PC-9 (cell line): ENCODE data around the gene THSD7B. TPM values are rescaled to one million over a fixed set of nuclear protein-coding genes. Genes with fewer than 3 reads are reported as not detected.

Experiments
- BruUV-seq: library from RNA; stranded (reverse); fragments of 400-500 nt; replicated peaks from 2 replicates; lab custom pipeline; 2021; lab: Mats Ljungman, UMichigan
- CTCF ChIA-PET: fragments of 300-600 bp; sonication (Branson Sonifier 250); formaldehyde crosslinking; loops from one replicate; lab custom pipeline; 2022; ENCODE audit warnings: antibody characterized with exemption; lab: Charles Lee
- POLR2A ChIA-PET: fragments of 300-600 bp; sonication (Branson Sonifier 250); formaldehyde crosslinking; loops from one replicate; lab custom pipeline; 2022; ENCODE audit warnings: antibody characterized with exemption; ENCODE audit not compliant: unreplicated experiment; lab: Charles Lee
- DNase-seq, 2 experiments: peaks; one replicate each; pipeline versions ENCODE4 v3.0.0 to v3.0.0-alpha.2; 2015 to 2022; ENCODE audit warnings: mixed read lengths in 1 of 2
- H2AFZ ChIP-seq: fragments of 200-600 bp; sonication (generic); 2 replicates; pipeline ENCODE4 v1.8.1; 2017; ENCODE audit warnings: antibody characterized with exemption
- H3F3A ChIP-seq: fragments of 200-600 bp; sonication (generic); 2 replicates; pipeline ENCODE4 v1.8.1; 2017; ENCODE audit warnings: antibody characterized with exemption, mild to moderate bottlenecking, low read depth; ENCODE audit not compliant: insufficient read depth
- H3K27ac ChIP-seq: fragments of 200-600 bp; sonication (generic); 2 replicates; pipeline ENCODE4 v1.6.1; 2016; ENCODE audit warnings: mixed run types
- H3K27me3 ChIP-seq: fragments of 200-600 bp; sonication (generic); 2 replicates; pipeline ENCODE4 v1.6.1; 2016; ENCODE audit warnings: low read depth, mixed run types; ENCODE audit not compliant: insufficient read depth
- H3K36me3 ChIP-seq: fragments of 200-600 bp; sonication (generic); 2 replicates; pipeline ENCODE4 v1.6.1; 2016; ENCODE audit warnings: low read depth, mixed run types
- H3K4me1 ChIP-seq: fragments of 200-600 bp; sonication (generic); replicated peaks from 2 replicates; pipeline ENCODE4 v1.6.1; 2016; ENCODE audit warnings: mixed run types; ENCODE audit not compliant: insufficient read depth
- H3K4me2 ChIP-seq: fragments of 200-600 bp; sonication (generic); 2 replicates; pipeline ENCODE4 v1.6.1; 2017; ENCODE audit warnings: mixed run types
- H3K4me3 ChIP-seq: fragments of 200-600 bp; sonication (generic); 2 replicates; pipeline ENCODE4 v1.6.1; 2016; ENCODE audit warnings: mixed run types
- H3K79me2 ChIP-seq: fragments of 200-600 bp; sonication (generic); 2 replicates; pipeline ENCODE4 v1.6.1; 2017; ENCODE audit warnings: low read depth, mixed run types
- H3K9me2 ChIP-seq: fragments of 200-600 bp; sonication (generic); 2 replicates; pipeline ENCODE4 v1.8.1; 2017; ENCODE audit warnings: mild to moderate bottlenecking; ENCODE audit not compliant: insufficient read depth
- H3K9me3 ChIP-seq: fragments of 200-600 bp; sonication (generic); 2 replicates; pipeline ENCODE4 v1.8.1; 2016; ENCODE audit warnings: low read depth; ENCODE audit not compliant: insufficient read depth
- H4K20me1 ChIP-seq: fragments of 200-600 bp; sonication (generic); 2 replicates; pipeline ENCODE4 v1.8.1; 2017; ENCODE audit not compliant: insufficient read depth
- CTCF ChIP-seq: fragments of 200-600 bp; sonication (generic); conservative IDR thresholded peaks from 2 replicates; pipeline ENCODE4 v1.6.1; 2017; ENCODE audit warnings: mixed run types, antibody characterized with exemption, mild to moderate bottlenecking, moderate library complexity
- EZH2 ChIP-seq: fragments of 200-600 bp; sonication (generic); IDR thresholded peaks from 2 replicates; pipeline ENCODE4 v1.8.0; 2017; ENCODE audit warnings: antibody characterized with exemption, low read depth
- intact Hi-C: fragments of 100-400 bp; cut with micrococcal nuclease; formaldehyde crosslinking; loops from one replicate; pipeline ENCODE4 v1.10.0; 2022; ENCODE audit not compliant: unreplicated experiment
- total RNA-seq: library from RNA; stranded (reverse); gene quantifications from 2 replicates; pipeline ENCODE4 v1.2.3, GENCODE V29; 2021

THSD7B gene
- total RNA-seq, 1 experiment from 2014 or later: not detected

- H3K79me2 ChIP-seq: no peaks in the 10 kb centered on the region
- TF ChIP-seq EZH2 (no peak), CTCF (no peak)
- intact Hi-C loops: no loop called here
- H3K4me1 ChIP-seq: no peaks in the 10 kb centered on the region
- H3K27ac ChIP-seq: no peak overlapping the region
- no peaks in the 10 kb centered on the region for H3K9me3 ChIP-seq
- H3K36me3 ChIP-seq: no peaks in the 10 kb centered on the region
- no TSS peak for BruUV-seq
- no peaks in the 10 kb centered on the region for H4K20me1 ChIP-seq
- H3K4me2 ChIP-seq: no peak overlapping the region
- H2AFZ ChIP-seq: no peak overlapping the region
- H3K4me3 ChIP-seq: no peak overlapping the region
- POLR2A ChIA-PET: no interaction called here
- H3K9me2 ChIP-seq: no peaks in the 10 kb centered on the region
- no peaks in the 10 kb centered on the region for H3F3A ChIP-seq
- CTCF ChIA-PET: no interaction called here
- DNase-seq: no peak
- H3K27me3 ChIP-seq: no peaks in the 10 kb centered on the region
Observed at GRCh38 chr2:137252934-137253333, 487.6 kb downstream of the THSD7B start.

GRCh38 chr2:137254052-137254451, 488.7 kb downstream of the THSD7B start:
- Histone ChIP-seq H2AFZ (no peak overlapping the region), H3K4me1 (no peaks in the 10 kb centered on the region), H3K9me3 (no peaks in the 10 kb centered on the region), H3K4me2 (no peak overlapping the region), H3K79me2 (no peaks in the 10 kb centered on the region), H4K20me1 (no peaks in the 10 kb centered on the region), H3K4me3 (no peak overlapping the region), H3K9me2 (no peaks in the 10 kb centered on the region), H3K27me3 (no peaks in the 10 kb centered on the region), H3F3A (no peaks in the 10 kb centered on the region), H3K27ac (no peak overlapping the region), H3K36me3 (no peaks in the 10 kb centered on the region)
- ChIA-PET CTCF (no interaction called here), POLR2A (no interaction called here)
- intact Hi-C loops: no loop called here
- TF ChIP-seq EZH2 (no peak), CTCF (no peak)
- DNase-seq: no peak
- no TSS peak for BruUV-seq

- no peak for TF ChIP-seq EZH2
- TF ChIP-seq CTCF: no peak
- Histone ChIP-seq H3K9me2 (no peaks in the 10 kb centered on the region), H3K4me2 (no peak overlapping the region), H2AFZ (no peak overlapping the region), H3K27me3 (no peaks in the 10 kb centered on the region), H3K9me3 (no peaks in the 10 kb centered on the region), H3K27ac (no peak overlapping the region), H3F3A (no peaks in the 10 kb centered on the region), H3K36me3 (no peaks in the 10 kb centered on the region), H4K20me1 (no peaks in the 10 kb centered on the region), H3K4me3 (no peak overlapping the region), H3K79me2 (no peaks in the 10 kb centered on the region), H3K4me1 (no peaks in the 10 kb centered on the region)
- POLR2A ChIA-PET: interaction anchor here (0.7 kb wide), 1 partner anchor 708 kb away, joined by 3 read pairs; no protein-coding TSS in a partner anchor
- CTCF ChIA-PET: no interaction called here
- BruUV-seq: no TSS peak
- no peak for DNase-seq
- intact Hi-C loops: no loop called here
Observed at GRCh38 chr2:137255345-137255744, 490.0 kb downstream of the THSD7B start.
